ENCODE data around the gene KLHL22.
A peak's percentile ranks its signal among the peaks of the same experiment; 100 is the strongest.
"Not testable (repeated sequence)": the region's sequence is repeated elsewhere in the genome, so short reads cannot be mapped to it uniquely, and the experiment has no call there.

The KLHL22 gene

GRCh38 chr22:20396639-20397038 lies 99.0 kb downstream of the KLHL22 start:
- DNase-seq: no peak

DNA sequence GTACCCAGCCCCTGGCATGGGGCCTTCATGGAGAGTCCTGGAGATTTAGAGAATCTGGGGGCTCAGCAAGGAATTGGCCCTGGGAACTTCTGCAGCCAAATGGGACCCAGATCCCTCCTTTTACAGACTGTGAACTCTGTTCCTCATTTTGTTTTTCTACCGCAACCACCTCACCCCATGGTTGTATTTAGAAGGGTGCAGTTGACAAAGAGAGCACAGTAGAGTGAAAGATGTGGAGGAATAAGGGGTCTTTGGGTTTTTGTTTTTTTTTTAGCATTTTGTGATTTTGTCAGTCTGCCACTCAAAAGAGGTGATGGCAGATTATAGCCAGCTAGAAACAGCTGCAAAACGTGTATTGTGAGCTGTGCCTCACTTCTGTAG lies 99.7 kb downstream of the KLHL22 start:
- DNase-seq: no peak

GRCh38 chr22:20395181-20395906 lies 100.3 kb downstream of the KLHL22 start:
- DNase-seq: no peak

- peak; percentile 75 to 96 for DNase-seq
Observed at GRCh38 chr22:20393705-20394476, 101.7 kb downstream of the KLHL22 start, which contains the start of gene ZNF74. Gene ZNF74, plus strand, starts transcription at chr22:20394151. Its CDS starts 478 bp downstream, at chr22:20394629.

DNA sequence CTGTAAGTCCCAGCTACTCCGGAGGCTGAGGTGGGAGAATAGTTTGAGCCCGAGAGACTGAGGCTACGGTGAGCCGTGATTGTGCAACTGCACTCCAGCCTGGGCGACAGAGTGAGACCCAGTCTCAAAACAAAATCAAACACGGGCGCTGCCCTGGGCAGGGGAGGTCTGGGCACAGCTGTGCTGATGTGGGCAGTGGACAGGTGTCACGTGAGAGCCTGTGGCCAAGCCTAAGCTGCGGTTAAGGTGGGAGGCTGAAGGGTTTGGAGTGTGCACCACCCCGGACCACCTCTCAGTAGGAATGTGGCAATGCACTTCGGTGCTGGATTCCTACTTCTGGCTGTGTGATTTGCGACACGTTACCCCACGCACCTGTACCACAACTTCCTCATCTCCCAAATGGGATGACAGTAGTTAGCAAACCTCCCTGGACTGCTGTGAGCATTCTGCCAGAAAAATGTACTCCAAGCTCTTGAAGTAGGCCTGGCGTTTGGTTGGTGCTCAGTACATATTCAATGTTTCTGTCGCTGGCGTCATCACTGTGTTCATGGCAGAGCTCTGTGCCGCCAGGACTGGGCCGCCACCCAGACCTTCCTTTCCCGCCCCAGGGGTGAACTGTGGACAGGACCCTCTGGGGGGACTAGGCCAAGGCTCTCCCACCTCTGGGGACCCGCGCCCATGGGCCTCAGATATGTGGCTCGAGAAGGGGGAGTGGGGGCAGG lies 102.5 kb downstream of the KLHL22 start:
- DNase-seq: no peak

DNA sequence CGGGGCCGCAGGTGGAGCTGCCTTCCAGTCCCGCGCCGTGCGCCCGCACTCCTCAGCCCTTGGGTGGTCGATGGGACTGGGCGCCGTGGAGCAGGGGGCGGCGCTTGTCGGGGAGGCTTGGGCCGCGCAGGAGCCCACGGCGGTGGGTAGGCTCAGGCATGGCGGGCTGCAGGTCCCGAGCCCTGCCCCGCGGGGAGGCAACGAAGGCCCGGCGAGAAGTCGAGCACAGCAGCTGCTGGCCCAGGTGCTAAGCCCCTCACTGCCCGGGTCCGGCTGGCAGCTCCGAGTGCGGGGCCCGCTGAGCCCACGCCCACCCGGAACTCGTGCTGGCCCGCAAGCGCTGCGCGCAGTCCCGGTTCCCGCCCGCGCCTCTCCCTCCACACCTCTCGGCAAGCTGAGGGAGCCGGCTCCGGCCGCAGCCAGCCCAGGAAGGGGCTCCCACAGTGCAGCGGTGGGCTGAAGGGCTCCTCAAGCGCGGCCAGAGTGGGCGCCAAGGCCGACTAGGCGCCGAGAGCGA lies 103.2 kb downstream of the KLHL22 start:
- not testable (repeated sequence) for DNase-seq
